Natural killer cell (primary cell): ENCODE results near the gene SASH3. TPM values are rescaled to one million over a fixed set of nuclear protein-coding genes. Genes with fewer than 3 reads are reported as not detected.

ENCODE experiments used
- ATAC-seq, 3 donors: fragments of 150-1000 bp in 2 of 3; fragments of 200-7000 bp in 1 of 3; cut with Tn5 transposase; 1 replicate in 1 of 3; 2 replicates in 2 of 3; pipeline ENCODE4 v1.10.0; 2021; ENCODE audit warnings: mild to moderate bottlenecking in 2 of 3, moderate library complexity in 2 of 3
- DNase-seq, 2 donors: peaks; one replicate each; pipeline versions ENCODE4 v3.0.0 to v3.0.0-alpha.2; 2013 to 2021; ENCODE audit warnings: mixed read lengths in 1 of 2
- H3K27ac ChIP-seq: one replicate; pipeline ENCODE4 v1.5.1; 2013; ENCODE audit warnings: mild to moderate bottlenecking, low read length
- H3K27me3 ChIP-seq: one replicate; pipeline ENCODE4 v1.6.1; 2013; ENCODE audit warnings: low read length; ENCODE audit not compliant: control insufficient read depth, insufficient read depth
- H3K36me3 ChIP-seq: one replicate; pipeline ENCODE4 v1.6.1; 2013; ENCODE audit warnings: low read length; ENCODE audit not compliant: control insufficient read depth, insufficient read depth
- H3K4me1 ChIP-seq: one replicate; pipeline ENCODE4 v1.6.1; 2013; ENCODE audit warnings: low read length; ENCODE audit not compliant: control insufficient read depth, insufficient read depth
- H3K4me3 ChIP-seq: one replicate; pipeline ENCODE4 v1.5.1; 2013; ENCODE audit warnings: low read length
- H3K9me3 ChIP-seq: one replicate; pipeline ENCODE4 v1.6.1; 2013; ENCODE audit warnings: low read length; ENCODE audit not compliant: control insufficient read depth, insufficient read depth
- H3K27ac Mint-ChIP-seq, 2 donors: one replicate each; pipeline ENCODE4 v1.8.0; 2022; ENCODE audit warnings: mild to moderate bottlenecking in 2 of 2, mixed read lengths in 2 of 2, moderate library complexity in 1 of 2
- H3K27me3 Mint-ChIP-seq, 2 donors: one replicate each; pipeline ENCODE4 v1.8.0; 2022; ENCODE audit warnings: low read depth in 2 of 2, mixed read lengths in 2 of 2
- H3K36me3 Mint-ChIP-seq: one replicate; pipeline ENCODE4 v1.8.0; 2022; ENCODE audit warnings: mixed read lengths
- H3K4me1 Mint-ChIP-seq, 2 donors: one replicate each; pipeline ENCODE4 v1.8.0; 2022; ENCODE audit warnings: mixed read lengths in 2 of 2
- H3K4me3 Mint-ChIP-seq: one replicate; pipeline ENCODE4 v1.8.0; 2022; ENCODE audit warnings: mild to moderate bottlenecking, moderate library complexity, mixed read lengths
- H3K9me3 Mint-ChIP-seq, 2 donors: one replicate each; pipeline ENCODE4 v1.8.0; 2022; ENCODE audit warnings: mixed read lengths in 2 of 2
- WGBS: methylation state at CpG from one replicate; pipeline ENCODE4 v1.1.7; 2013; ENCODE audit warnings: missing lambda C conversion rate; ENCODE audit not compliant: insufficient coverage; 5-methylcytosine and 5-hydroxymethylcytosine counted together
- intact Hi-C: fragments of 100-400 bp; cut with micrococcal nuclease; formaldehyde crosslinking; loops from one replicate; pipeline ENCODE4 v1.14.2; 2022
- total RNA-seq, 4 donors: library from RNA; stranded (reverse); fragments of 120-200 nt in 1 of 4; gene quantifications; one replicate each; pipeline versions ENCODE4 v1.2.3 to v1.2.4, GENCODE V29; 2013 to 2022
- TF ChIP-seq, protein P1 (sequence below): fragments of 200-600 bp; IDR thresholded peaks from one replicate; pipeline ENCODE4 v1.8.0; 2022; ENCODE audit warnings: antibody characterized with exemption

SASH3 gene
- total RNA-seq, 3 donors from 2014 or later (not counting 1 experiment from before 2014, with no cell fraction given), result 356 to 403 (median 392) TPM

GRCh38 chrX:129780441-129781105 lies 824 bp downstream of the SASH3 start:
- Histone ChIP-seq H3K9me3 (no peaks in the 10 kb centered on the region), H3K27ac (peak overlapping the region; percentile 99), H3K36me3 (peaks cover 38% of the 10 kb centered on the region), H3K27me3 (no peaks in the 10 kb centered on the region), H3K4me3 (peak overlapping the region; percentile 92), H3K4me1 (peaks cover 79% of the 10 kb centered on the region)
- Mint-ChIP-seq H3K4me3 (peak overlapping the region; percentile 67), H3K27ac (peak overlapping the region; percentile 86 to 98), H3K4me1 (peaks cover 58 to 62% of the 10 kb centered on the region in 2 donors), H3K27me3 (no peaks in the 10 kb centered on the region), H3K9me3 (no peaks in the 10 kb centered on the region), H3K36me3 (peaks cover 9% of the 10 kb centered on the region)
- ATAC-seq (no peak), DNase-seq (no peak)
- intact Hi-C loops, result loop anchor here (1.0 to 5.0 kb wide), 4 partner anchors 11 to 387 kb away; partner anchors contain the start of gene AIFM1
- TF ChIP-seq, protein P1, sequence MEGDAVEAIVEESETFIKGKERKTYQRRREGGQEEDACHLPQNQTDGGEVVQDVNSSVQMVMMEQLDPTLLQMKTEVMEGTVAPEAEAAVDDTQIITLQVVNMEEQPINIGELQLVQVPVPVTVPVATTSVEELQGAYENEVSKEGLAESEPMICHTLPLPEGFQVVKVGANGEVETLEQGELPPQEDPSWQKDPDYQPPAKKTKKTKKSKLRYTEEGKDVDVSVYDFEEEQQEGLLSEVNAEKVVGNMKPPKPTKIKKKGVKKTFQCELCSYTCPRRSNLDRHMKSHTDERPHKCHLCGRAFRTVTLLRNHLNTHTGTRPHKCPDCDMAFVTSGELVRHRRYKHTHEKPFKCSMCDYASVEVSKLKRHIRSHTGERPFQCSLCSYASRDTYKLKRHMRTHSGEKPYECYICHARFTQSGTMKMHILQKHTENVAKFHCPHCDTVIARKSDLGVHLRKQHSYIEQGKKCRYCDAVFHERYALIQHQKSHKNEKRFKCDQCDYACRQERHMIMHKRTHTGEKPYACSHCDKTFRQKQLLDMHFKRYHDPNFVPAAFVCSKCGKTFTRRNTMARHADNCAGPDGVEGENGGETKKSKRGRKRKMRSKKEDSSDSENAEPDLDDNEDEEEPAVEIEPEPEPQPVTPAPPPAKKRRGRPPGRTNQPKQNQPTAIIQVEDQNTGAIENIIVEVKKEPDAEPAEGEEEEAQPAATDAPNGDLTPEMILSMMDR, result no peak
- 3% methylated on average over 6 of the region's 6 CpGs for WGBS

DNA sequence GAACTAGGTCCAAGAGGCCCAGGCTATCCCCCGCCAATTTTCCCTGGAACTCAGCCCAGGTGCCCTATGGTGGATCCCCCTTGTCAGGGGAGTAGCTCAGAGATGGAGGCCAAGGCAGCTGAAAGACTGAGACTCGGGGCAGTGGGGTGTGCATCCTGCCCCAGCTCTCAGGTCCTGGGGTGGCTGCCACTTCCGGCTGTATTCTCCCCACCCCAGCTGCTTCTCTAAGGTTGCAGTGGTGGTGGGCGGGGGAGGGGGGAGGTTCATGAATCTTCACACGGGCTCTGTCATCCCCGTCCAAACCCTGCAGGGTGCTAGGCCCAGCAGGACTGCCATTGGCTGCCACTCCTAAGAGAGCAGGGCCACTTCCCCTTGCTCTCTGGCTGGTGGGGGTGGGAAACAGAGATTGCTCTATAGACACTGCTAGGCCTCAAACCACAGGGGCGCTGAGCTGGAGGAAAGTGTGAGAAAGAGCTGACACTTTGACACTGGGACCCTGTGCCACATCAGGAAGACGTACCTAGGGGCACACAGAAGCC lies 1.5 kb downstream of the SASH3 start:
- intact Hi-C loops, result loop anchor here (1.0 to 5.0 kb wide), 4 partner anchors 12 to 386 kb away; partner anchors contain the start of gene AIFM1
- no peaks in the 10 kb centered on the region for H3K27me3 ChIP-seq
- peaks cover 9% of the 10 kb centered on the region for H3K36me3 Mint-ChIP-seq
- peak; percentile 66 to 88 for DNase-seq
- TF ChIP-seq, protein P1, result no peak
- WGBS, result 0% methylated on average over 3 of the region's 8 CpGs
- H3K4me3 ChIP-seq, result peak overlapping the region; percentile 92
- peaks cover 40% of the 10 kb centered on the region for H3K36me3 ChIP-seq
- H3K9me3 Mint-ChIP-seq, result no peaks in the 10 kb centered on the region
- H3K9me3 ChIP-seq, result no peaks in the 10 kb centered on the region
- no peaks in the 10 kb centered on the region for H3K27me3 Mint-ChIP-seq
- H3K4me1 ChIP-seq, result peaks cover 79% of the 10 kb centered on the region
- H3K4me1 Mint-ChIP-seq, result peaks cover 63 to 67% of the 10 kb centered on the region in 2 donors
- H3K27ac ChIP-seq, result peak overlapping the region; percentile 99
- peak overlapping the region; percentile 86 to 98 for H3K27ac Mint-ChIP-seq
- peak overlapping the region; percentile 67 for H3K4me3 Mint-ChIP-seq
- peak; percentile 70 to 91 (median 80) for ATAC-seq

DNA sequence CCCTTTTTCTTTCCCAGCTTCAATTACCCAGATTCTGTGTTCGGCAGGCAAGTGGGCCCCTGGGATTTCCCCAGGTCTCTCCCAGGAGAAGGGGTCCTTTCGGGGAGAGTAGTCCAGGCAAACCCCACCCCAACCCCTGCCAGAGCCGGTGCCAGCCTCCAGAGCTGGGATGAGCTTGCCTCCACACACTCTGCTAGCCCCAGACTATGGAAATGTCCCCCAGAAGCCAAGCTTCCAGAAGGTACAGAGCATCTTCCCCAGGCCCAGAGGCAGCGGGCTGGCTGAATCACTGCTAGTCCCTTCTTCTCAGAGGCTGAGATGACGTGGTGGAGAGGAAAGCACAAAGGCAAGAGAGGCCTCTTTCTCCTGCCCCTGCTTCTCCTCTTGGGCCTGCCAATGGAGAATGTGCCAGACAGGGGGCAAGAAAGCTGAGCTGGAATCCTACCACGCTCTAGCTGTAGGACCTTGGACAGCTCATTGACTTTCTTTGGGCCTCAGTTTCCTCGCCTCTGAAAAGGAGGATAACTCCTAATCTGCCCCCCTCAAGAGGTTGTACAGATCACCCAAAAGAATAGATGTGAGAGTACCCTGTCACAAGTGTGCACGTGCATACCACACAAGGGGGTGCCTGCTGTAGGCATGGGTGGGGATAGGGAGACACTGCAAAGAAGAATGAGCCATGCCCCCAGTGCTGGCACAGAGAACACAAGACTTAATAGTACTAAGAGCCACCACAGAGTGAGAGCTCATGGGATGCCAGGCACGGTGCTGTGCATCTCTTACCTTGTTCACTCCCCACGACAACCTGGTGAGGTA lies 2.1 kb downstream of the SASH3 start:
- H3K36me3 Mint-ChIP-seq, result peaks cover 9% of the 10 kb centered on the region
- ATAC-seq, result peak in 1 of 3 donors; percentile 6
- TF ChIP-seq, protein P1, result no peak

More for the DNA sequence above, 2.1 kb downstream of the SASH3 start:
- Mint-ChIP-seq H3K27me3 (no peaks in the 10 kb centered on the region), H3K4me1 (peaks cover 65 to 69% of the 10 kb centered on the region in 2 donors), H3K27ac (peak overlapping the region; percentile 86 to 98), H3K4me3 (peak overlapping the region; percentile 67), H3K9me3 (no peaks in the 10 kb centered on the region)
- intact Hi-C loops, result loop anchor here (1.0 to 5.0 kb wide), 4 partner anchors 13 to 385 kb away; partner anchors contain the start of gene AIFM1
- DNase-seq, result peak in 1 of 2 donors; percentile 52
- Histone ChIP-seq H3K9me3 (no peaks in the 10 kb centered on the region), H3K4me1 (peaks cover 79% of the 10 kb centered on the region), H3K27me3 (no peaks in the 10 kb centered on the region), H3K4me3 (peak overlapping the region; percentile 92), H3K36me3 (peaks cover 40% of the 10 kb centered on the region), H3K27ac (peak overlapping the region; percentile 92)
- WGBS, result 7% methylated on average over 9 of the region's 10 CpGs
